ENCODE results near the gene TMEM186. TPM values are rescaled to one million over a fixed set of nuclear protein-coding genes. Genes with fewer than 3 reads are reported as not detected.
A peak's percentile ranks its signal among the peaks of the same experiment; 100 is the strongest.

TMEM186 gene
- total and polyA plus RNA-seq, 2 of the 8 experiments (the other 6 are each of a cell fraction or from before 2014, with no cell fraction given) = 13.1 TPM

DNA sequence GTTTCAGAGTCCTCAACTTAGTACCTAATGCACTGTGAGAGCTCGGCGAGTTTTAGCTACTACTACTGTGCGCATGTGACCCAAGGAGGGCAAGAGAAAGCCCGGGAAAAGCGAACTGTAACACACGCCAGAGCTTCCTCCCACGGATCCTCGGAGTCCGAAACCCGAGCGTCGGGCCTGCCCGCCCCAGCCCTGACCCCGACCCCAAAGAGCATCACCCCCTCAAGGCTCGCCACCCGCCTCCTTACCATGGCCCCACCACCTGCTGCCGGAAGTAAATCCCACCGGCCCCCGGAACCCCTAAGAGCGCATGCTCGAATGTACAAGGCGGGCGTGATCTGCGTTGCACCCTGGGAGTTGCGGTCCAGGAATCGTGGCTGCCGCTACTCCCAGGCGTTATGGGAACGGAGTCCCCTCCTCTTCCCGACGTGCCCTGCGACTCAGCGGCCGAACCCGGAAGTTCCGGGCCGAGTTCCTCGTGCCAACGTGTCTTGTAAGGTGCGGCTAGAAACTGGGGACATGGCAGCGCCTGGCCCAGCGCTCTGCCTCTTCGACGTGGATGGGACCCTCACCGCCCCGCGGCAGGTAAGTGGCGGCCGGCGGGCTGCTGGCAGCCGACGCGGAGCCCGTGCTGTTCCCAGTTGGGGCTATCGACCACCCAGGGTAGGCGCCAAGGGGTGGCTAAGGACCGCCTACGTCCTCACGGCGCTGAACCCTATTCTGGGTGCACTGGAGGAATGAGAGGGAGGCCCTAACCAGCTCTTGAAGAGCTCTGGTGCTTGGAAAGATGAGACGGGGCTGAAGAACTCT lies at the start of gene TMEM186, which contains the start of gene PMM2 (continued):
- TF ChIP-seq RAD21 (IDR thresholded peaks at IDR 0.05 in 1 of 2, conservative IDR thresholded peaks at IDR 0.05 in 1 of 2; ENCODE audit: low read depth in 2 of 2, low read length in 2 of 2) (no peak), TBP (IDR thresholded peaks at IDR 0.05; ENCODE audit: low read depth, low read length) (0 out of 2 replicates have a peak, but pooled peaks have one; percentile 24), POU5F1 (IDR thresholded peaks at IDR 0.05; ENCODE audit: low read depth, low read length) (no peak), GABPA (IDR thresholded peaks at IDR 0.05; ENCODE audit: borderline replicate concordance, insufficient read depth, low read length) (peak; percentile 90), SIN3A (conservative IDR thresholded peaks at IDR 0.05 in 1 of 2, IDR thresholded peaks at IDR 0.05 in 1 of 2; ENCODE audit: low read depth in 1 of 2, low read length in 2 of 2) (peak; percentile 98 to 99), POLR2A (IDR thresholded peaks at IDR 0.05; ENCODE audit: control extremely low read depth in 1 of 2, low read depth in 2 of 2, low read length in 2 of 2) (peak in 1 of 2 experiments; percentile 76; a peak in 2 of 3 replicates), SP4 (IDR thresholded peaks at IDR 0.05; ENCODE audit: low read length) (no peak; the same call in 1 of the 2 replicates), CHD2 (IDR thresholded peaks at IDR 0.05; ENCODE audit: low read length) (no peak), CTBP2 (IDR thresholded peaks at IDR 0.05; ENCODE audit: borderline replicate concordance, insufficient read depth, insufficient read length, low read length) (no peak), TAF7 (optimal IDR thresholded peaks at IDR 0.05; ENCODE audit: borderline replicate concordance, low read depth, low read length) (peak; percentile 55), GTF2F1 (IDR thresholded peaks at IDR 0.05; ENCODE audit: borderline replicate concordance, low read depth, low read length) (no peak), NRF1 (IDR thresholded peaks at IDR 0.05; ENCODE audit: low read depth, low read length) (no peak), KDM5A (IDR thresholded peaks at IDR 0.05; ENCODE audit: low read length) (0 out of 2 replicates have a peak, but pooled peaks have one; percentile 15), RBBP5 (IDR thresholded peaks at IDR 0.05; ENCODE audit: borderline replicate concordance, low read depth, low read length) (0 out of 2 replicates have a peak, but pooled peaks have one; percentile 76), POLR2AphosphoS5 (IDR thresholded peaks at IDR 0.05; ENCODE audit: low read depth, low read length) (peak; percentile 75; the same call in 1 of the 2 replicates), RXRA (IDR thresholded peaks at IDR 0.05; ENCODE audit: insufficient read depth, low read depth, low read length) (no peak), EZH2 (IDR thresholded peaks at IDR 0.05; ENCODE audit: low read depth, low read length, severe bottlenecking) (no peak), HDAC6 (IDR thresholded peaks at IDR 0.05; ENCODE audit: low read depth, low read length) (no peak), SAP30 (IDR thresholded peaks at IDR 0.05; ENCODE audit: insufficient read depth, insufficient replicate concordance, low read length) (peak; percentile 98)
- TF ChIP-seq, protein P1, sequence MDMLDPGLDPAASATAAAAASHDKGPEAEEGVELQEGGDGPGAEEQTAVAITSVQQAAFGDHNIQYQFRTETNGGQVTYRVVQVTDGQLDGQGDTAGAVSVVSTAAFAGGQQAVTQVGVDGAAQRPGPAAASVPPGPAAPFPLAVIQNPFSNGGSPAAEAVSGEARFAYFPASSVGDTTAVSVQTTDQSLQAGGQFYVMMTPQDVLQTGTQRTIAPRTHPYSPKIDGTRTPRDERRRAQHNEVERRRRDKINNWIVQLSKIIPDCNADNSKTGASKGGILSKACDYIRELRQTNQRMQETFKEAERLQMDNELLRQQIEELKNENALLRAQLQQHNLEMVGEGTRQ (IDR thresholded peaks at IDR 0.05; ENCODE audit: low read length) = peak; percentile 13; the same call in 1 of the 2 replicates
- TF ChIP-seq, protein P2, sequence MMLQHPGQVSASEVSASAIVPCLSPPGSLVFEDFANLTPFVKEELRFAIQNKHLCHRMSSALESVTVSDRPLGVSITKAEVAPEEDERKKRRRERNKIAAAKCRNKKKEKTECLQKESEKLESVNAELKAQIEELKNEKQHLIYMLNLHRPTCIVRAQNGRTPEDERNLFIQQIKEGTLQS (IDR thresholded peaks at IDR 0.05; ENCODE audit: insufficient read depth, low read depth, low read length) = no peak

Data from H1 (cell line).